ENCODE measurements around the gene QSOX2. TPM values are rescaled to one million over a fixed set of nuclear protein-coding genes. Genes with fewer than 3 reads are reported as not detected.

The QSOX2 gene
- total RNA-seq, 1 donor: 12.7 TPM

GRCh38 chr9:136292591-136293448, 47.2 kb upstream of the QSOX2 start:
- H3K27me3 ChIP-seq (ENCODE audit: insufficient read depth, low read length): no peaks in the 10 kb centered on the region
- DNase-seq (ENCODE audit: insufficient read length, low spot score, missing footprints): no peak
- H3K27ac ChIP-seq (ENCODE audit: low read depth, low read length): no peak overlapping the region
- H2AFZ ChIP-seq (ENCODE audit: low read length): no peak overlapping the region
- H3K36me3 ChIP-seq (ENCODE audit: insufficient read depth, low read length): no peaks in the 10 kb centered on the region
- no peak overlapping the region for H3K4me2 ChIP-seq (ENCODE audit: insufficient read depth, low read length)
- no peaks in the 10 kb centered on the region for H3K4me1 ChIP-seq (ENCODE audit: insufficient read depth, low read length)
- no peaks in the 10 kb centered on the region for H3K79me2 ChIP-seq (ENCODE audit: insufficient read depth, low read length)
- no peaks in the 10 kb centered on the region for H3K9me3 ChIP-seq (ENCODE audit: low read depth, low read length)
- TF ChIP-seq CTCF (IDR thresholded peaks at IDR 0.05; ENCODE audit: extremely low read depth, low read depth, low read length): no peak
- no peak overlapping the region for H3K4me3 ChIP-seq (ENCODE audit: insufficient read depth, low read length)
- H4K20me1 ChIP-seq (ENCODE audit: insufficient read depth, low read length): no peaks in the 10 kb centered on the region

- H3K4me1 ChIP-seq (ENCODE audit: insufficient read depth, low read length): no peaks in the 10 kb centered on the region
- no peaks in the 10 kb centered on the region for H4K20me1 ChIP-seq (ENCODE audit: insufficient read depth, low read length)
- no peak overlapping the region for H3K27ac ChIP-seq (ENCODE audit: low read depth, low read length)
- H3K27me3 ChIP-seq (ENCODE audit: insufficient read depth, low read length): no peaks in the 10 kb centered on the region
- H3K36me3 ChIP-seq (ENCODE audit: insufficient read depth, low read length): no peaks in the 10 kb centered on the region
- no peak overlapping the region for H2AFZ ChIP-seq (ENCODE audit: low read length)
- no peak overlapping the region for H3K4me3 ChIP-seq (ENCODE audit: insufficient read depth, low read length)
- no peak overlapping the region for H3K4me2 ChIP-seq (ENCODE audit: insufficient read depth, low read length)
- no peak for DNase-seq (ENCODE audit: insufficient read length, low spot score, missing footprints)
- no peak for TF ChIP-seq CTCF (IDR thresholded peaks at IDR 0.05; ENCODE audit: extremely low read depth, low read depth, low read length)
- H3K79me2 ChIP-seq (ENCODE audit: insufficient read depth, low read length): no peaks in the 10 kb centered on the region
- H3K9me3 ChIP-seq (ENCODE audit: low read depth, low read length): no peaks in the 10 kb centered on the region
Observed at GRCh38 chr9:136292026-136292538, 46.5 kb upstream of the QSOX2 start.

- TF ChIP-seq CTCF (IDR thresholded peaks at IDR 0.05; ENCODE audit: extremely low read depth, low read depth, low read length): no peak
- Histone ChIP-seq H2AFZ (ENCODE audit: low read length) (no peak overlapping the region), H3K27ac (ENCODE audit: low read depth, low read length) (no peak overlapping the region), H3K4me3 (ENCODE audit: insufficient read depth, low read length) (no peak overlapping the region), H3K79me2 (ENCODE audit: insufficient read depth, low read length) (no peaks in the 10 kb centered on the region), H3K36me3 (ENCODE audit: insufficient read depth, low read length) (no peaks in the 10 kb centered on the region), H3K4me2 (ENCODE audit: insufficient read depth, low read length) (no peak overlapping the region), H3K27me3 (ENCODE audit: insufficient read depth, low read length) (no peaks in the 10 kb centered on the region), H4K20me1 (ENCODE audit: insufficient read depth, low read length) (no peaks in the 10 kb centered on the region), H3K9me3 (ENCODE audit: low read depth, low read length) (no peaks in the 10 kb centered on the region), H3K4me1 (ENCODE audit: insufficient read depth, low read length) (no peaks in the 10 kb centered on the region)
- DNase-seq (ENCODE audit: insufficient read length, low spot score, missing footprints): no peak
Observed at GRCh38 chr9:136291306-136292025, 45.9 kb upstream of the QSOX2 start.

DNA sequence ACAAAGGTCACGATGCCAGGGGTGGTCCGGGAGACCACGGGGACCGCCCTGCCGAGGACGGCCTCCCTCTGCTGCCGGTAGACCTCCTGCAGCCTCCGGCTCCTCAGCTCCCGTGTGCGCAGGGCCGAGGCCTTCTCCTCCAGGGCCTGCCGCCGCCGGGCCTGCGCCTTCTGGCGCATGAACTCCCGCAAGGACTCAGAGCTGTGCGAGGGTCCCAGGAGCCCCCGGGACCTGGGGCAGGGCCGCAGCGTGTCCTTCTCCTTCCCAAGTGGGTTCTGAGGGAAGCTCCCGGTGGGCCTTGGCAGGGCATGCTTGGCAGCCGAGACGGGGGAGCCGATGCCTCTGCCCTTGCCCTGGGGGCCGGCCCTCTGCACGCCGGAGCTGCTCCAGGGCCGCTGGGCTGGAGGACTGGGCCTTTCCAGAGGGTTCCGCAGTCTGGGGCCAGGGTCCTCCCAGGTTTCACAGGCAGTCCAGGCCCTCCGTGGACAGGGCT, 44.9 kb upstream of the QSOX2 start:
- H3K9me3 ChIP-seq (ENCODE audit: low read depth, low read length): no peaks in the 10 kb centered on the region
- H3K4me1 ChIP-seq (ENCODE audit: insufficient read depth, low read length): no peaks in the 10 kb centered on the region
- no peaks in the 10 kb centered on the region for H3K36me3 ChIP-seq (ENCODE audit: insufficient read depth, low read length)
- H3K27ac ChIP-seq (ENCODE audit: low read depth, low read length): no peak overlapping the region
- TF ChIP-seq CTCF (IDR thresholded peaks at IDR 0.05; ENCODE audit: extremely low read depth, low read depth, low read length): no peak
- H3K4me3 ChIP-seq (ENCODE audit: insufficient read depth, low read length): no peak overlapping the region
- no peaks in the 10 kb centered on the region for H3K27me3 ChIP-seq (ENCODE audit: insufficient read depth, low read length)
- H2AFZ ChIP-seq (ENCODE audit: low read length): no peak overlapping the region
- no peaks in the 10 kb centered on the region for H4K20me1 ChIP-seq (ENCODE audit: insufficient read depth, low read length)
- no peak overlapping the region for H3K4me2 ChIP-seq (ENCODE audit: insufficient read depth, low read length)
- no peaks in the 10 kb centered on the region for H3K79me2 ChIP-seq (ENCODE audit: insufficient read depth, low read length)
- no peak for DNase-seq (ENCODE audit: insufficient read length, low spot score, missing footprints)
